NCI-H460 (cell line): ENCODE data around the gene TRAPPC14. TPM values are rescaled to one million over a fixed set of nuclear protein-coding genes. Genes with fewer than 3 reads are reported as not detected.

Experiments used
- DNase-seq: peaks from one replicate; pipeline ENCODE4 v3.0.0-alpha.2; 2016; ENCODE audit warnings: low read depth; ENCODE audit errors: extremely low read depth
- total RNA-seq: library from RNA; depleted of rRNA; stranded (reverse); fragments of >200 nt; shearing (Covaris generic); gene quantifications from 2 replicates; pipeline ENCODE4 v1.2.3, GENCODE V29; 2014

TRAPPC14 gene
- total RNA-seq, 1 experiment from 2014 or later, result 10.2 TPM

GRCh38 chr7:100174582-100174981, 16.1 kb upstream of the TRAPPC14 start:
- no peak for DNase-seq

- no peak for DNase-seq
Observed at GRCh38 chr7:100173806-100174495, 15.4 kb upstream of the TRAPPC14 start.

GRCh38 chr7:100171840-100172239, 13.3 kb upstream of the TRAPPC14 start:
- DNase-seq, result no peak

GRCh38 chr7:100171087-100171681, 12.7 kb upstream of the TRAPPC14 start:
- DNase-seq, result no peak

- DNase-seq, result no peak
Observed at GRCh38 chr7:100170101-100170897, 11.8 kb upstream of the TRAPPC14 start.

GRCh38 chr7:100169147-100169850, 10.8 kb upstream of the TRAPPC14 start:
- DNase-seq, result no peak

GRCh38 chr7:100167912-100168323, 9.4 kb upstream of the TRAPPC14 start:
- DNase-seq, result no peak

- no peak for DNase-seq
Observed at GRCh38 chr7:100166970-100167911, 8.7 kb upstream of the TRAPPC14 start.

GRCh38 chr7:100166317-100166940, 7.9 kb upstream of the TRAPPC14 start:
- DNase-seq, result no peak

- DNase-seq, result no peak
Observed at GRCh38 chr7:100163871-100164270, 5.3 kb upstream of the TRAPPC14 start.

- no peak for DNase-seq
Observed at GRCh38 chr7:100163006-100163531, 4.5 kb upstream of the TRAPPC14 start.

- no peak for DNase-seq
Observed at GRCh38 chr7:100160067-100160466, 1.5 kb upstream of the TRAPPC14 start.

- DNase-seq, result no peak
Observed at GRCh38 chr7:100159099-100159623, 638 bp upstream of the TRAPPC14 start.

- DNase-seq, result no peak
Observed at GRCh38 chr7:100157334-100158228, 942 bp downstream of the TRAPPC14 start.

- no peak for DNase-seq
Observed at GRCh38 chr7:100157069-100157333, 1.5 kb downstream of the TRAPPC14 start.

GRCh38 chr7:100156331-100157068, 2.0 kb downstream of the TRAPPC14 start:
- DNase-seq, result no peak

- DNase-seq, result no peak
Observed at GRCh38 chr7:100155553-100156317, 2.8 kb downstream of the TRAPPC14 start.
